IPS-15b (cell line): Measurements from ENCODE around the gene CACHD1.
"Not testable (repeated sequence)": the region's sequence is repeated elsewhere in the genome, so short reads cannot be mapped to it uniquely, and the experiment has no call there.

Source experiments
- H3K27me3 ChIP-seq: one replicate; pipeline ENCODE4 v1.6.1; 2013; ENCODE audit warnings: low read length; ENCODE audit not compliant: control insufficient read depth, insufficient read depth
- H3K36me3 ChIP-seq: one replicate; pipeline ENCODE4 v1.6.1; 2013; ENCODE audit warnings: low read length; ENCODE audit not compliant: control insufficient read depth, insufficient read depth
- H3K4me1 ChIP-seq: one replicate; pipeline ENCODE4 v1.6.1; 2013; ENCODE audit warnings: mild to moderate bottlenecking, low read length; ENCODE audit not compliant: control insufficient read depth, insufficient read depth
- H3K4me3 ChIP-seq: one replicate; pipeline ENCODE4 v1.5.1; 2013; ENCODE audit warnings: low read depth, low read length
- H3K9ac ChIP-seq: one replicate; pipeline ENCODE4 v1.6.1; 2013; ENCODE audit warnings: low read depth, mild to moderate bottlenecking, low read length
- H3K9me3 ChIP-seq: one replicate; pipeline ENCODE4 v1.6.1; 2013; ENCODE audit warnings: mild to moderate bottlenecking, low read length; ENCODE audit not compliant: control insufficient read depth, insufficient read depth

CACHD1 gene

DNA sequence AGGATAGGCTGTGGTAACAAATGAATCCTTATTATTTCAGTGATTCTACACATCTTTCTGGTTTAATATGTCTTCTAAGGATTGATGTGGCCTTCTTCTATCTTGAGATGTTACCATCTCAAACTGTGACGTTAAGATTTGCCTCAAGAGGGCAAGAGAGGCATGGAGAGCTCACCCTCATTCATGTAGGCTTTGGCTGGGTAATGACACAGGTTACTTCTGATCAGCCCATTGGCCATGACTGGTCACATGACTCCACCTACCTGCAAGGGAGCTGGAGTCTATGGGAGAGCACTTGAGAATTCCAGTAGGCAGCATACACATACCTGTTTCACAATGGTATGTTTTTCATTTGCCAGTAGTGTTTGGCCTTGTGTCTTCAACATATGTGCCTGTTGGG is 30.0 kb downstream of the CACHD1 start:
- no peaks in the 10 kb centered on the region for H3K9me3 ChIP-seq
- H3K27me3 ChIP-seq: no peaks in the 10 kb centered on the region
- H3K4me3 ChIP-seq: no peak overlapping the region
- peaks cover 3% of the 10 kb centered on the region for H3K36me3 ChIP-seq
- peaks cover 62% of the 10 kb centered on the region for H3K4me1 ChIP-seq
- H3K9ac ChIP-seq: no peak overlapping the region

DNA sequence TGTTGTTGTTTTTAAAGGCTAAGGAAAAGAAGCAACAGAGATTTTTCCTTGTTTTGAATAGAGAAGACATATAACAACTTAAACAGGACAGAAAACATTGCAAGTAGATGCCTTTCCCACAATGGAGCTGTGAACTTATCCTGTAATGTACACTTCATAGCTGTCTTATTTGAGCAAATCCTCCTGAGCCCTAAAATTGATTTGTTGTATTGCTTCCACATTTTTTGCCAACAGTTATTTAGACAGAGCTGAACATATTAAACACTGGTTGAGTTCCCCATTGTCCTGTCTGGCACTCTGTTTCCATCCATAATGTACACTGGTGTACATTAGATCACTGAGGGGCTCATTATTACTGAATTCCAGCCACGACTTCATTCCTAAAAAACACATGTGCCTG is 32.2 kb downstream of the CACHD1 start:
- no peak overlapping the region for H3K4me3 ChIP-seq
- H3K36me3 ChIP-seq: peaks cover 3% of the 10 kb centered on the region
- no peaks in the 10 kb centered on the region for H3K9me3 ChIP-seq
- H3K9ac ChIP-seq: no peak overlapping the region
- peaks cover 54% of the 10 kb centered on the region for H3K4me1 ChIP-seq
- peaks cover 12% of the 10 kb centered on the region for H3K27me3 ChIP-seq

DNA sequence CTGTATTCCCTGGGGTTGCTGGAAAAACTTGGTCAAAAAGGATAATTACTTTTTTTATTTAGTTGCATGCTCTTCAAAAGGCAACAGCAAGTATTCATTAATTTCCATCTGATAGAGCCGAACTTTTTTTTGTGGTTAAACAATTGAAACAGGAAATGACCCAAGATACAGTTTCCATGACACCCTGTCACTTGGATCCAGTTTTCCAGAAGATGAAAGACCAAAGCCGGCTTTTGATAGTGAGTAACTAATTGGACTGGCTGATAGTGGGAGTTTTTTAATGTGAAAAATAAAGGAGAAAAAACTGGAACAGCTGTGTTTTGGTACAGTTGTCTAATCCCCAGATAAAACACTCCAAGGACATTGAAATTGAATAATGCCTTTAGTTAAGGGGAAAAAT is 33.0 kb downstream of the CACHD1 start:
- H3K9me3 ChIP-seq: no peaks in the 10 kb centered on the region
- peaks cover 3% of the 10 kb centered on the region for H3K36me3 ChIP-seq
- H3K9ac ChIP-seq: no peak overlapping the region
- H3K27me3 ChIP-seq: peaks cover 21% of the 10 kb centered on the region
- no peak overlapping the region for H3K4me3 ChIP-seq
- peaks cover 60% of the 10 kb centered on the region for H3K4me1 ChIP-seq

DNA sequence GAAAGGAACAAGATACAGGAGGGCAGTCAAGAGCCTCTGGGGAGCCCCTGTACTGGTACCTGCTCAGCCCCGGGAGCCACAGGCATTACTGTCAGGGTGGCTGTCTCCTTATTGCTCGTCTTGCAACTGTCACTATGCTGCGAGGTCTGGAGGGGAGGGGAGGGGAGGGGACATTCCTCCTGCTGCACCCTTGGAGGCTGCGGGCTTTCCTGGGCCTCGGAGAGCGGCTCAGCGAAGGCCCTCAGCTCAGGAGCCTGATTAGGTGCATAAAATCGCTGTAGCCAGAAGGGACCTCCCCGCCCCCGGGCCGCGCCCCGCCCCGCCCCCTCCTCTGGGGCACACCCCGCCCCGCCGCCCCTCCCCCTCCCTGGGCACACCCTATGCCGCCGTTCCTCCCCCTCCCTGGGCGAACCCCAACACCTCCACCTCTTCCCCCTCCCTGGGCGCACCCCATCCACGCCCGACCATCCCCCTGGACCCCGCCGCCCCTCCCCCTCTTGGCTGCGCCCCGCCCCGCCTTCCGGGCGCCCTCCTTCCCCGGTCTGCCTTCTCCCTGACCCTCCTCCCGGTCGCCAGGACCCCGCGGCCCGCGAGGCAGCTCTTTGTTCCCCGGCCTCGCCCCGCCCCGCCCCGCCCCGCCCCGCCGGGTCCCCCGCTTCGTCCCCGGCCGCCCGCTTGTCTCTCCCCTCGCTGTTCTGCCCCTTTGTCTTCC is 35.5 kb downstream of the CACHD1 start:
- Histone ChIP-seq H3K9ac (no peak overlapping the region), H3K9me3 (no peaks in the 10 kb centered on the region), H3K4me3 (peak overlapping the region; percentile 60), H3K4me1 (peaks cover 50% of the 10 kb centered on the region), H3K36me3 (no peaks in the 10 kb centered on the region), H3K27me3 (peaks cover 40% of the 10 kb centered on the region)

DNA sequence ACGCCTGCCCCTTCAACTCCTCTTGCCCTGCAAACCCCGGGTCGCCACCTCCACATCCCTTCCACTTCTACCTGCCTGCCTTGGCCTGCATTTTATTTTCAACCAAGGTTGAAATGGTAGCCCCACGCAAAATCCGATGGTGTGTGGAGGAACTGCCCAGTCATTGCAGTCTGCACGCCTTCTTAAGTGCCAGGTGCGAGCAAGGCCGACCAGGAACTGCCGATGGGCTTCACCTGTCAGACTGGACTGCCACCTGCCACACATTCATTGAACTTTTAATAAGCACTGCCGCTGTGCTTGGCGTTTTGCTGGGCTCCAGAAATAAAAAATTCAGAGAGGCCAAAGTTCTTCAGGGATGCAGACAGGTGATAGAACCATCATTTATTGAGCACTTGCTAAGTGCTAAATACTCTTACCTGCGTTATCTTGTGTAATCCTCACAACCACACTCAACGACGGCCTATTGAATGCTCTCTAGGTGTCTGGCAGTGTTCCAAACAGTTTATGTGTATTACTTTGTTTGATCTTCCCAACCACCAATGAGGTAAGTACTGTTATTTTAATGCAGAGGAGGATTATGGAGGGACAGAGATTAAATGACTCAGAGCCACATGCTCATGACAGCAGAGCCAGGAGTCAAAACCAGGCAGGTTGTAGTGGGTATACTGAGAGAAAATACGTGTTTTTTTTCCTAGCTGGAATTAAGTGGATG is 36.2 kb downstream of the CACHD1 start:
- Histone ChIP-seq H3K36me3 (no peaks in the 10 kb centered on the region), H3K9me3 (no peaks in the 10 kb centered on the region), H3K27me3 (peaks cover 41% of the 10 kb centered on the region), H3K4me3 (peak overlapping the region; percentile 48), H3K9ac (no peak overlapping the region), H3K4me1 (peaks cover 50% of the 10 kb centered on the region)

DNA sequence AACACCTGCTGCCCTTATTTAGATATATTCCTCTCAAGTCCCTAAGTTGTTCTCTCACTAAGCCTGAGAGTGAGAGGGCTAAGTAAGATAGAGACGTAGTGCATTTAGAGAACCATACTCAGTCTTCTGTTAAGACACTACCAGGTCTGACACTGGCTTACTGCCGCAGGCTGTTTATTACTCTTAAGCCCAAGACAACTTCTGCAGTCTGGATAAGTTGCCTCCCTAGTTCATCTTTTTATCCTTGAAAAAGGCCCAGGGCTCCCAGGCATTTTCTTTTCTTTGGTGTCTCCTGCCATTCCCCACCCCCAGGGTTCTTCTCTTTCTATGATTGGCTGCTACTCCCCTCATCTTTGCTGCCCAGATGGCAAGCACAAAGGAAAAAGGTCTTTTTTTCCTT is 38.7 kb downstream of the CACHD1 start:
- H3K4me3 ChIP-seq: no peak overlapping the region
- peaks cover 45% of the 10 kb centered on the region for H3K4me1 ChIP-seq
- no peak overlapping the region for H3K9ac ChIP-seq
- no peaks in the 10 kb centered on the region for H3K9me3 ChIP-seq
- peaks cover 41% of the 10 kb centered on the region for H3K27me3 ChIP-seq
- H3K36me3 ChIP-seq: no peaks in the 10 kb centered on the region

DNA sequence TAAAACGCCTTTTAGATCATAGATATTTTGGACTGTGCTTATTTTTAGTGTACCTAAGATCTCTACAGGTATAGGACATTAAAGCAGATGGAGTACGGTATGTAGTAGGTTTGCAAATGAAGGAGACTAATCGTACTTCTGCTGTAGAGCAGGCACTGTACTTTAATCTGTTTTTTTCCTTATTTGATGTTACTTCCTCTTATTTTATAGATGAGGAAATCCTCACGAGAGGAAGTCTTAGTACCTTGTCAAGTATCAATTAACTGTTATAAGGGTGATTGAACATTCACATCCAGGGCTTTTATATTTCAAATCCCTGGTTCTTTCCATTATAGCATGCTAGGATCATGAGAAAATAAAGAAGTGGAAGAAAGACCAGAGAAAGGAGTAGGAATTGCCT is 41.1 kb downstream of the CACHD1 start:
- Histone ChIP-seq H3K4me1 (peaks cover 45% of the 10 kb centered on the region), H3K4me3 (no peak overlapping the region), H3K27me3 (peaks cover 39% of the 10 kb centered on the region), H3K9ac (no peak overlapping the region), H3K36me3 (no peaks in the 10 kb centered on the region), H3K9me3 (no peaks in the 10 kb centered on the region)

DNA sequence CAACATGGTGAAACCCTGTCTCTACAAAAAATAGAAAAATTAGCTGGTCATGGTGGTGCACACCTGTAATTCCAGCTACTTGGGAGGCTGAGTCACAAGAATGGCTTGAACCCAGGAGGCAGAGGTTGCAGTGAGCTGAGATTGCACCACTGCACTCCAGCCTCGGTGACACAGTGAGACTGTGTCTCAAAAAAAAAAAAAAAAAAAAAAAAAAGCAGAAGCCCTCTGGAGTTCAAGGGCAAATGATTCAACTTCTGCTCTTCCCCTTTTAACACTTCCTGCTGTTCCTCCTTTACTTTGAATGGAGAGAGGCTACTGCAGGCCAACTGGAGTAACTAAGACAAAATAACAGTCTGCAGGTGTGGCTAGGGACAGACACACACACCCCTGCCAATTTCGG is 42.3 kb downstream of the CACHD1 start:
- peaks cover 28% of the 10 kb centered on the region for H3K27me3 ChIP-seq
- not testable (repeated sequence) for H3K9me3 ChIP-seq, H3K9ac ChIP-seq, H3K4me3 ChIP-seq, H3K36me3 ChIP-seq
- peaks cover 44% of the 10 kb centered on the region for H3K4me1 ChIP-seq

DNA sequence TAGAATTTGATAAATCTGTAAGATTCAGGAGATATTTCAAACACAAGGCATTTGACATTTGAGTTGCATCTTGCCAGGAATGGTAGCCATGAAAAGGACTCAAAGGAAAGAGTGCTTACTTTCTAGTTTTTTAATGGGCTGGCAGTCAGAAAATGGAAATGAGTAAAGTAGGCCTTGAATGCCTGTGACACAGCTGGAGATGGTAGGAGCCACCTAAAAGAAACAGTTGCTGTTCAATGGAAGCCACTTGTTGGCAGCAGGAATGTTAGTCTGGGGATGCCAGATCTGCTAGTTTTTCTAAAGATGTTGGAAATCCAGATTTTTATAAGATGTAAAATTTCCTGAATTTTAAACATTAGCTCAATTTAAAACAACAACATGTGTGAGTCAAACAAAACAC is 43.6 kb downstream of the CACHD1 start:
- Histone ChIP-seq H3K4me1 (peaks cover 42% of the 10 kb centered on the region), H3K27me3 (peaks cover 16% of the 10 kb centered on the region)

DNA sequence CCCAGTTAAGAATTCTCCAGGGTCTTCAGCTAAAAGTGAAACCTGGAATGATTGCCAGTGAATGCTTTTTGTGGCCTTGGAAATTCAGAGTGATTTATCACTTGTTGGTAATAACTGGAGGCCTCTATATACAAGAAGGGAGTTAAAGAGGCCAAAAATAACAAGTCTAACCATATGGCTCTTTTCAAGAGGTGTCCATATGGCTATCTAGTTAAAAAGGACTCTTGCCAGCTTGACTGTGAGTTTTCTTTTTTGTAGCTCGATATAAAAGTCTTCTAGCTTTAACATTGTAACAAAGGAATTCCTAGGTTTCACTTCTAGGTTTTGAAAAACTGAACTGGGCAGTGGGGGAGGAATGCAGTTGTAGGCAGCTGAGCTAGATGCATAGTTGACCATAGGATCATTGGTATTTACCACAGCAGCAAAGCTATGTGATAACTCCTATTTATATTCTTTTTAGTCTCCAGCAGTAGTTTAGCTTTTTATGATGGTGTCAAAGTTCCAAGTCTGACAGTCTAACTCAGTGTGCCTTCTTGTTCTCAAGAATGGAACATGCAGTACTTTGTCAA is 44.4 kb downstream of the CACHD1 start:
- peaks cover 12% of the 10 kb centered on the region for H3K27me3 ChIP-seq
- no peaks in the 10 kb centered on the region for H3K36me3 ChIP-seq
- H3K4me3 ChIP-seq: no peak overlapping the region
- peaks cover 46% of the 10 kb centered on the region for H3K4me1 ChIP-seq
- no peak overlapping the region for H3K9ac ChIP-seq
- no peaks in the 10 kb centered on the region for H3K9me3 ChIP-seq

More for the DNA sequence above, 43.6 kb downstream of the CACHD1 start:
- no peaks in the 10 kb centered on the region for H3K36me3 ChIP-seq
- no peak overlapping the region for H3K9ac ChIP-seq
- no peaks in the 10 kb centered on the region for H3K9me3 ChIP-seq
- no peak overlapping the region for H3K4me3 ChIP-seq

DNA sequence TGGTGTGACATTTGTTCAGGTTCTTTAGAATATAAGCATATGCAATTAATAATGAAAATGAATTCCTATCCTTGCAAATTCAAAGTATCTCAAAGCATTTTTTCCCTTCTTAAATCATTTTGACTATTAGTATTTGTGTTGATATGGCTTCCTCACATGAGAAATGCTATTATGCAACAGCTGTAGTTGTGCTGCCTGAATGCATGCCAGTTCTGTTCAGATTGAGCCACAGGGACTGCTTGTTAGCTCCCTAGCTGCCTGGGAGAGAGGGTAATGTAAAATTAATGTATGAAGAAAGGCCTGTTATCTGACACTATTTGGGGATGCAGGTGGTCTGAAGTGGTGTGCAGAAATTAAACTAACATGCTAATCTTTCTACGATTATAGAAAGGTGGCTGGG is 45.5 kb downstream of the CACHD1 start:
- Histone ChIP-seq H3K9me3 (no peaks in the 10 kb centered on the region), H3K9ac (no peak overlapping the region), H3K4me1 (peaks cover 58% of the 10 kb centered on the region), H3K27me3 (peaks cover under 1% of the 10 kb centered on the region), H3K36me3 (no peaks in the 10 kb centered on the region), H3K4me3 (no peak overlapping the region)

DNA sequence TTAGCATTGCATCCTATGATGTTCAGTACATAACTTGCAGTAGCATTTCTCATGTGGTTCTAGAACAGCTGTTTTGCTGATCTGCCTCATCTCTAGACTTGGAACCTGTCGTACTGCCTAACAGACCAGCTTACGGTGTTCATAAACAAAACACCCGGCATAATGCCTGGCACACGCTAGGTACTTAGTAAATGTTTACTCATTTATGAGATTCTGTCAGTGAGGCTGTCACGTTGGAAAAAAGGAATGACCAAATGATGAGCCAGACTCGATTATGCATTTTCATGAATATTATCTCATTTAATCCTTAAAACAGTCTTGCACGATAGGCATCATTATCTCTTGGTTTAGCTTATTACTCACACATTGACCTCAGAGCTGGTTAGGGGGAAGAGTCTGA is 46.4 kb downstream of the CACHD1 start:
- Histone ChIP-seq H3K4me3 (no peak overlapping the region), H3K36me3 (no peaks in the 10 kb centered on the region), H3K4me1 (peaks cover 64% of the 10 kb centered on the region), H3K27me3 (no peaks in the 10 kb centered on the region), H3K9ac (no peak overlapping the region), H3K9me3 (no peaks in the 10 kb centered on the region)
